Stimulated activated naive CD4-positive, alpha-beta T cell (primary cell): ENCODE results near the gene ADAM19.

Source experiments
- DNase-seq, 6 experiments: peaks; one replicate each; lab custom pipeline; 2025; lab: John Stamatoyannopoulos, UW

The ADAM19 gene

GRCh38 chr5:157561110-157561509, 14.5 kb downstream of the ADAM19 start:
- no peak for DNase-seq

DNA sequence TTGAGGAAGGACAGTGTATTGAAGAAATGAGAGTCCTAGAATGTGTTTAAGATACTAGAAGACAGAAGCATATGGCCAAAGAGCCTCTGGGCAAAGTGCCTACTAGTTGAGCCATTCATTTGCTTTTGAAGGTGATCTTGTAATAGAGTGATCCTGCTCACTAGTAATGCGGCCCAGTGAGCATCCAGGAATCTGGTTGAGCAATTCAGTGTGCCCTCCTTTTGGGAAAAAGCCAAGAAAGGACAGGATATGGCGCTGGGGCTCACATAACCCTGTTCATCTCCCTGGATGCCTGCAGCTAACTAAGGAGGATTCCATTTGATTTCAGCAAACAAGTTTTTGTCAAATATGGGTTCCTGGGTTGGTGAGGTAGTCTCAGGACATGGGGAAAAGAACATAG, 16.3 kb downstream of the ADAM19 start:
- DNase-seq: no peak

GRCh38 chr5:157558681-157559080, 16.9 kb downstream of the ADAM19 start:
- DNase-seq: no peak

DNA sequence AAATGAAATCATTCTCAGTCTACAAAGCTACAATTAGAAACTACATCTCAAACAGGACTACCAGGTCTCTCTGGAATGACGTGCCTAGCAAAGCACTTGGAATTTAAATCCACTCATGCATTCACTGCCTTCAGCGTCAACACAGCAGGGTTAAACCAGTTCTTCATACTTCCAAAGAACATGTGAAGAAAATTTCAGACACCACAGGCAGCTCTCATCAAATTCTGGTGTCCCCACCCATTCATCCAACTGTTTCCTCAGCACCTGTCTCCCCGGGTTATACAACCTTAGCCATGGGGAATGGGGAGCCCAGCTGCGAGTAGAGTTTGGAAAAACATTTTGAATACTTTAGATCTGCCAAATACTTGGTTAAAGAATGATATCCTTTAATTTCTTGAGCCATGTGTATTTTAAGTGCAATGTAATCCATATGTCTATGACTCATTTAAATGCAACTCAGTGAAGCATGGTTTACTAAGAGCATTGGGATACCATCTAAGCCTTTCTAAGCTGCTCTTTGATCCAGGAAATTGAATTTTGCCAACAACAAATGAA, 17.5 kb downstream of the ADAM19 start:
- no peak for DNase-seq

DNA sequence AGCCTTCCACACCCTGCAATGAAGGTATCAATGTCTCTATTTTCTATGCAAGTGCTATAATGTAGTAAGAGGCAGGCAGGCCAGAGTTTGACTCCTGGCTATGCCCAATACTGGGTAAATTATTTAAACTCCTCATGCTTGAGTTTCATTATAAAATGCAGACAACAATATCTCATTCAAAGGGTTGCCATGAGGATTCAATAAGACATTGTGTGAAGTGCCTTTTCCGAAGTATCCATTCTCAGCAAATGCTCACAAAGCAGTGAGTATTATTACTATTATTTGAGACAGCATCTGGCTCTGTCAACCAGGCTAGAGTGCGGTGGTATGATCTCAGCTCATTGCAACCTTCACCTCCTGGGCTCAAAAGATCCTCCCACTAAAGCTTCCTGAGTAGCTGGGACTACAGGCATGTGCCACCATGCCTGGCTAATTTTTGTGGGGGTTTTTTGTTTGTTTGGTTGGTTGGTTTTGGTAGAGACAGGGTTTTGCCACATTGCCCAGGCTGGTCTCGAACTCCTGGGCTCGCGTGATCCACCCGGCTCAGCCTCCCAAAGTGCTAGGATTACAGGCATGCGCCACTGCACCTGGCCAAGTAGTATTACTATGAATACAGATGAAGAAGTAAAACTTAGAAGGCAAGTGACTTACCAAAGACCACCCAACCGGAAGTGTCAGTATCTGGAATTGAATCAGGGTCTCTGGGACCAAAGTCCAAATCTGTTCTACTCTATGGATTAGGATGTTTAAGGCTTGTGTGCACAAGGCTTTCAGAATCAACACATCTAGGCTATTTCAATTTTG, 18.8 kb downstream of the ADAM19 start:
- no peak for DNase-seq

DNA sequence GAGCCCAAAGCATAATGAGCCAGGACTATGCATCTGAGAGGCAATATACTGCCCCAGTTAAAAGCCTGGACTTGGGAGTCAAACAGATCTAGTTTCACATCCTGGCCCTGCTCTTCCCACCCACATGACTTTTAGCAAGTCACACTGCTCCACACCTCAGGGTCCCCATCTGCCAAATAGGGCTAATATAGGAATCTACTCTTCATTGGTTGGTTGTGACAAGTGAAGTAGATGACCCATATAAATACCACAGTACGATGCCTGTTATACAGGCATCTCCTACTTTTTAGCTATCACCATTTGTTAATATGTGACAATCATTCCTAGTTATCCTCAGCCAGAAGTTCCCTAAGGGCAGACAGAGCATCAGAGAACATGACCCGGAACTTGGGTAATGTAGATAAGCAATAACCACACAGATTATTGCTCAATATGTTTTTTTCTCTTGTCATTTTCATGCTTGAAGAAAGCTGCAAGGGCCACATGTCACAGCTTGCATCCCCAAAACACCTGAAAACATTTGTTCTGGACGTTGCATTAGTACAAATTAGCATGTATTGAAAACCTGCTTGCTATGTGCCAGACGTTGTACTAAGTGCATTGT, 20.4 kb downstream of the ADAM19 start:
- no peak for DNase-seq

- no peak for DNase-seq
Measured at GRCh38 chr5:157554179-157555036, 21.2 kb downstream of the ADAM19 start.

GRCh38 chr5:157552650-157553049, 22.9 kb downstream of the ADAM19 start:
- DNase-seq: no peak

GRCh38 chr5:157550663-157551062, 24.9 kb downstream of the ADAM19 start:
- no peak for DNase-seq

DNA sequence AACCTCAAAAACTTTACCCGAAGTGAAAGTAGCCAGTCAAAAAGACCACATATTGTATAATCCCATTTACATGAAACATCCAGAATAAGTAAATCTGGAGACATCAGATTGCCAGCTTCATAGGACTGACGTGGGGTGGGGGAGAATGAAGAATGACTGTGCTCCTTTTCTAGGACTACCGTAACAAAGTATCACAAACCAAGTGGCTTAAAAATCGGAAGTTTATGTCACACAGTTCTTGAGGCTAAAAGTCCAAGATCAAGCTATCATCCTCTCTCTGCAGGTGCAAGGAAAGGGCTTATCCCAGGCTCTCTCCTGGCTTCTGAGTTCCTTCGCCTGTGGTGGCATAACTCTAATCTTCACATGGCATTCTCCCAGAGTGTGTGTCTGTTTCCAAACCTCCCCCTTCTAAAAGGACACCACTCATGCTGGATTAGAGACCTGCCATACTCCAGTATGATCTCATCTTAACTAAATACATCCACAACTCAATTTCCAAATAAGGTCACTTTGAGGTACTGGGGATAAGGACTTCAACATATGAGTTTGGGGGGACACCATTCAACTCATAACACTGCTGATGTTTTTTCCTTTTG, 25.5 kb downstream of the ADAM19 start:
- no peak for DNase-seq

DNA sequence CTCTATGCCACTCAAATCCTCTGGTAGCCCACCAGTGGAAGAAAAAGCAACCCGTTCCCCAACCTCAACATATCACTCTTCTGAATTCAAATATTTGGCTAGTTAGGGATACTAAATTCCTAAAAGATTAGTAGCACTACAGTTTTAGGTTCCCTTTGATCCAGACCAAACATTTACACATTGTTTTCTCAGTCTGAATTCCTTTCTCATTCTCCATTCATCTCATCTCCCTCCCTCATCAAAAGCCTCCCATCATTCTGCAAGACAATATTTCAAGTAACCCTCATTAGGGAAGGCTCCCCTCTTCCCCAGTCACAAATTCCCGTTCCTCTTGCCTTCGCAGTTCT, 26.3 kb downstream of the ADAM19 start:
- no peak for DNase-seq

DNA sequence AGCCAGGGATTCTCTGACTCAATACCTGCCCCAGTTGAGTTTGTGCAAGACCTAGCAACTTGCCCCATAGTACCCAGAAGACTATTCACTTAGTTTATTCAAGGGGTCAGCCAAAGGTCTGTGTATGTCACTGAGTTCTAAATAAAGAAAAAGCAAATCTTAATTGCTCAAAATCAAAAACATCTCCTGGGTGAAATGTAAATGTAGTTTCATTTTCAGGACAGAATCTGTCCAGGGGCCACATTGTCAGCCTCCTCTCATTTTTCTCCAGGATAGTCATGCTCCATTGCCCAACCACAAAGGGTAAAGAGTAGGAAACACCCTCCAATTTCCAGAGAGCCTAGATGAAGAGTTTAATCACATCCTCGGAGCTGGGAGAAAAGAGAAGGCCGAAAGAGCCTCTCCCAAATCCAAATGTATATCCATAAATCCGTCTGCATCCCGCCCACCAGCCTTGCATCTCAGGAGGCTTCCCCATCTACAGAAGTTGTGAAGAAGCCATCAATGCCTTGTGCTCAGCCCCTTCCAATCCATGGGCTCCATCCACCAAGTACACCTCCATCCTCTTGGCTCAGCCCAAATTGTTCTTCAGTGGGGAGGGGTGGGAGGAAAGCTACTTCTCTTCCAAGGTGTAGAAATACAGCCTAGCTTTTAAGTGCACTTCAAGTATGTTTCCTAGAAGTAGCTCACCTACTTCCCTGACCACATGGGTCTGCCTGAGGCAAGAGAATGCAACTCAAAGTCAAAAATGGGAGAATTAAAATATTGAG, 26.9 kb downstream of the ADAM19 start:
- DNase-seq: no peak

- DNase-seq: no peak
Measured at GRCh38 chr5:157547941-157548512, 27.5 kb downstream of the ADAM19 start.

GRCh38 chr5:157546456-157547100, 29.0 kb downstream of the ADAM19 start:
- DNase-seq: no peak

GRCh38 chr5:157545610-157546310, 29.8 kb downstream of the ADAM19 start:
- no peak for DNase-seq

- DNase-seq: no peak
Measured at GRCh38 chr5:157544623-157544989, 31.0 kb downstream of the ADAM19 start.

DNA sequence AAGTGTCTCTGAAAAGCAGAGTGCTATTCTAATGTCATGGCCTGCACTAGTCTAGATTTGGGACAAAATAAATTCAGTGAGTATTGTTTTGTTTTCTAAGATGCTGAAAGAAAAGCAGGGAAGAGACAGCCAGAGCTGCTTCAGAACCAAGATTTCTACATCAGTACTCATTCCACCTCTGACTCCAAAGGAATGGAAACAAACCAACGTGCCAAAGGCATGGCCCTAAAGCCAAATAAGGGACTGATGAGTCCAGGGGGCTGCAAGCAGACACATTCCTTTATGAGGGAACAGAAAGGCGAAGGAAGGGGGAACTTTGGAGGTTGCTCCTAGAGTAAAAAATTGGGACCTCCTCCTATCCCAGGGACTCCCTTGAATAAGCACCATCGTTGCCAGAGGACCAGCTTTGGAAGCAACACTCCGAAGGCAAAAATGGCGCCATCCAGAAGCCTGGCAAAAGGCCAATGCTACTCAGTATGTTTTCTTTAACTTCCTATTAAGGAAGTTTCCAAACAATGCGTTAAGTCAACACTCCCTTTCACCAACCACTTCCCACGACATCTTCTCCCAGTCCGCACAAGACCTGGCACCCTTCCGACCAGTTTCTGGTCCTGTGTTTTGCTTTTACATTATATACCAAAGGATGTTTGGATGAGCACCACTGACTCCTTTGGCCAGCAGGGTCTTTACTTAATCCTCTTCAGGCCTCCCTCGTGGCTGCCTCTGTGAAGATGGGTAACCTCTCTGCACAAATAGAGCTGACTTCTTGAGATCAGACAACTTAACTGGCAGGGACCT, 31.6 kb downstream of the ADAM19 start:
- no peak for DNase-seq

GRCh38 chr5:157542282-157543000, 33.1 kb downstream of the ADAM19 start:
- DNase-seq: no peak
